AG10803 (cell line): ENCODE measurements around the gene UGT3A2.

Experiments used
- DNase-seq: peaks from one replicate; pipeline ENCODE4 v3.0.0; 2010; ENCODE audit warnings: low read depth
- H3K4me3 ChIP-seq: 2 replicates; pipeline ENCODE4 v1.5.1; 2011; ENCODE audit warnings: mild to moderate bottlenecking, low read length, control low read depth
- TF ChIP-seq, protein P1 (sequence below): conservative IDR thresholded peaks from 2 replicates; pipeline ENCODE4 v1.5.1; 2011; ENCODE audit warnings: mild to moderate bottlenecking, low read length, control low read depth, inconsistent platforms

Gene UGT3A2

GRCh38 chr5:35999547-35999946 is 67.1 kb downstream of the UGT3A2 start:
- no peak for DNase-seq
- H3K4me3 ChIP-seq: no peak overlapping the region
- TF ChIP-seq, protein P1, sequence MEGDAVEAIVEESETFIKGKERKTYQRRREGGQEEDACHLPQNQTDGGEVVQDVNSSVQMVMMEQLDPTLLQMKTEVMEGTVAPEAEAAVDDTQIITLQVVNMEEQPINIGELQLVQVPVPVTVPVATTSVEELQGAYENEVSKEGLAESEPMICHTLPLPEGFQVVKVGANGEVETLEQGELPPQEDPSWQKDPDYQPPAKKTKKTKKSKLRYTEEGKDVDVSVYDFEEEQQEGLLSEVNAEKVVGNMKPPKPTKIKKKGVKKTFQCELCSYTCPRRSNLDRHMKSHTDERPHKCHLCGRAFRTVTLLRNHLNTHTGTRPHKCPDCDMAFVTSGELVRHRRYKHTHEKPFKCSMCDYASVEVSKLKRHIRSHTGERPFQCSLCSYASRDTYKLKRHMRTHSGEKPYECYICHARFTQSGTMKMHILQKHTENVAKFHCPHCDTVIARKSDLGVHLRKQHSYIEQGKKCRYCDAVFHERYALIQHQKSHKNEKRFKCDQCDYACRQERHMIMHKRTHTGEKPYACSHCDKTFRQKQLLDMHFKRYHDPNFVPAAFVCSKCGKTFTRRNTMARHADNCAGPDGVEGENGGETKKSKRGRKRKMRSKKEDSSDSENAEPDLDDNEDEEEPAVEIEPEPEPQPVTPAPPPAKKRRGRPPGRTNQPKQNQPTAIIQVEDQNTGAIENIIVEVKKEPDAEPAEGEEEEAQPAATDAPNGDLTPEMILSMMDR: no peak

GRCh38 chr5:35996076-35996475 is 70.6 kb downstream of the UGT3A2 start:
- no peak for DNase-seq
- TF ChIP-seq, protein P1: no peak
- no peak overlapping the region for H3K4me3 ChIP-seq

GRCh38 chr5:35990941-35991611 is 75.6 kb downstream of the UGT3A2 start, which contains the start of gene UGT3A1:
UGT3A1 (minus strand) TSS chr5:35991390; CDS start chr5:35991240, 150 bp downstream.
- no peak for DNase-seq
- H3K4me3 ChIP-seq: no peak within 1 kb of the TSS
- TF ChIP-seq, protein P1: no peak

GRCh38 chr5:35990520-35990919 is 76.2 kb downstream of the UGT3A2 start:
- DNase-seq: no peak
- TF ChIP-seq, protein P1: no peak
- H3K4me3 ChIP-seq: no peak overlapping the region

GRCh38 chr5:35988529-35988928 is 78.2 kb downstream of the UGT3A2 start:
- DNase-seq: no peak
- TF ChIP-seq, protein P1: no peak
- no peak overlapping the region for H3K4me3 ChIP-seq

DNA sequence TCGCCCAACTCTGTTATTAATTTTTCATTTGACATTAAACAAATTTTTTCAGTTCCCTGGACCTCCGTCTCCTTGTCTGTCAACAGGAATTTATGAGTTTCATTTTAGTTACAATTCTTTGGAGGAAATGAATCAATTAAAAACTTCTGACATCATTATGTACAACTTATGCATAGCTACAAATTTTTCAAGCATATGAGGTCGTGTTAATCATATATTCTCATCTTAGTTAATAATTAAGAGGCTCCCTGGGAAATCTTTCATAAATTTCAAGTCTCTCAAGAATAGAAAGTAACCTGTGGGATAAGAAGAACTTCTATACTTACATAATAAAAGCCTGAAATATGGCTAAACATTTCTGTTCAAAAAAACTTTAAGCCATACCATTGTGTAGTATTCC is 78.9 kb downstream of the UGT3A2 start:
- TF ChIP-seq, protein P1: no peak
- DNase-seq: no peak
- H3K4me3 ChIP-seq: no peak overlapping the region
